Measurements from ENCODE around the gene MYEOV.

Gene MYEOV

GRCh38 chr11:69319255-69320106, 25.5 kb downstream of the MYEOV start:
- no peak for DNase-seq

- DNase-seq = no peak
These were observed 26.4 kb downstream of the MYEOV start for GRCh38 chr11:69320326-69320725.

GRCh38 chr11:69320756-69321741, 27.1 kb downstream of the MYEOV start:
- no peak for DNase-seq

- DNase-seq = no peak
These were observed 28.0 kb downstream of the MYEOV start for GRCh38 chr11:69321877-69322361.

GRCh38 chr11:69325446-69325845, 31.5 kb downstream of the MYEOV start:
- DNase-seq = no peak

- no peak for DNase-seq
These were observed 32.8 kb downstream of the MYEOV start for GRCh38 chr11:69326622-69327219.

GRCh38 chr11:69327741-69328191, 33.8 kb downstream of the MYEOV start:
- no peak for DNase-seq

GRCh38 chr11:69328231-69328630, 34.3 kb downstream of the MYEOV start:
- no peak for DNase-seq

GRCh38 chr11:69329581-69329980, 35.6 kb downstream of the MYEOV start:
- DNase-seq = no peak

GRCh38 chr11:69330330-69330729, 36.4 kb downstream of the MYEOV start:
- no peak for DNase-seq

- DNase-seq = no peak
These were observed 39.3 kb downstream of the MYEOV start for GRCh38 chr11:69333149-69333710.

- no peak for DNase-seq
These were observed 39.9 kb downstream of the MYEOV start for GRCh38 chr11:69333879-69334278.

- no peak for DNase-seq
These were observed 41.2 kb downstream of the MYEOV start for GRCh38 chr11:69335007-69335780.

- DNase-seq = no peak
These were observed 41.9 kb downstream of the MYEOV start for GRCh38 chr11:69335781-69336405.

- no peak for DNase-seq
These were observed 43.3 kb downstream of the MYEOV start for GRCh38 chr11:69337211-69337721.

GRCh38 chr11:69339041-69339733, 45.2 kb downstream of the MYEOV start:
- DNase-seq = no peak

GRCh38 chr11:69339983-69340565, 46.1 kb downstream of the MYEOV start:
- DNase-seq = no peak

- DNase-seq = no peak
These were observed 48.8 kb downstream of the MYEOV start for GRCh38 chr11:69342588-69343330.

All from Kasumi-1 (cell line).